SK-N-SH (cell line): ENCODE results near the gene MESP1. TPM values are rescaled to one million over a fixed set of nuclear protein-coding genes. Genes with fewer than 3 reads are reported as not detected.

Source experiments
- CTCF ChIA-PET: fragments of 300-600, 350-600 bp; formaldehyde crosslinking; extraction: SDS; loops from one replicate; lab custom pipeline; 2021; lab: Yijun Ruan, JAX
- POLR2A ChIA-PET: fragments of 350-600 bp; sonication (Branson Sonifier 250); formaldehyde crosslinking; extraction: SDS; loops from one replicate; lab custom pipeline; 2020; ENCODE audit warnings: antibody characterized with exemption, inconsistent platforms; lab: Yijun Ruan, JAX
- DNase-seq: peaks from one replicate; pipeline ENCODE4 v3.0.0; 2012
- H2AFZ ChIP-seq: fragments of 200-600 bp; sonication (generic); 2 replicates; pipeline ENCODE4 v1.8.1; 2016; ENCODE audit warnings: antibody characterized with exemption, mild to moderate bottlenecking, low read depth
- H3F3A ChIP-seq: fragments of 200-600 bp; sonication (generic); replicated peaks from 2 replicates; pipeline ENCODE3; 2016; ENCODE audit warnings: antibody characterized with exemption, mild to moderate bottlenecking; ENCODE audit not compliant: insufficient read depth
- H3K27ac ChIP-seq, 2 experiments: fragments of 200-500 bp in 1 of 2; fragments of 200-600 bp in 1 of 2; sonication (Bioruptor generic) in 1 of 2; sonication (generic), shearing (Covaris generic) in 1 of 2; 2 replicates each; pipeline versions ENCODE4 v1.5.1 to v1.6.1; 2014 to 2016; ENCODE audit warnings: low read depth in 2 of 2, inconsistent platforms in 1 of 2, low read length in 1 of 2, mild to moderate bottlenecking in 1 of 2, mixed read lengths in 1 of 2
- H3K27me3 ChIP-seq: fragments of 200-600 bp; sonication (generic), shearing (Covaris generic); 2 replicates; pipeline ENCODE4 v1.6.1; 2016; ENCODE audit warnings: mixed run types; ENCODE audit not compliant: insufficient read depth
- H3K36me3 ChIP-seq, 2 experiments: fragments of 200-500 bp in 1 of 2; fragments of 200-600 bp in 1 of 2; sonication (Bioruptor generic) in 1 of 2; sonication (generic) in 1 of 2; replicated peaks in 1 of 2; 2 replicates each; pipeline versions ENCODE3 to v1.5.1; 2014 to 2016; ENCODE audit warnings: low read length in 1 of 2, mild to moderate bottlenecking in 1 of 2; ENCODE audit not compliant: insufficient read depth in 2 of 2, control insufficient read depth in 1 of 2
- H3K4me1 ChIP-seq, 2 experiments: fragments of 200-500 bp in 1 of 2; fragments of 200-600 bp in 1 of 2; sonication (Bioruptor generic) in 1 of 2; sonication (generic), shearing (Covaris generic) in 1 of 2; 2 replicates each; pipeline versions ENCODE4 v1.5.1 to v1.6.1; 2014 to 2016; ENCODE audit warnings: low read depth in 1 of 2, low read length in 1 of 2, mixed run types in 1 of 2; ENCODE audit not compliant: insufficient read depth in 2 of 2, control insufficient read depth in 1 of 2
- H3K4me2 ChIP-seq: fragments of 200-600 bp; sonication (generic), shearing (Covaris generic); 2 replicates; pipeline ENCODE4 v1.6.1; 2017; ENCODE audit warnings: mixed run types
- H3K4me3 ChIP-seq, 2 experiments: fragments of 200-500 bp in 1 of 2; fragments of 200-600 bp in 1 of 2; sonication (Bioruptor generic) in 1 of 2; sonication (generic), shearing (Covaris generic) in 1 of 2; 2 replicates each; pipeline versions ENCODE4 v1.5.1 to v1.8.1; 2014 to 2016; ENCODE audit warnings: low read depth in 2 of 2, inconsistent platforms in 1 of 2, low read length in 1 of 2, mild to moderate bottlenecking in 1 of 2, mixed read lengths in 1 of 2, moderate library complexity in 1 of 2
- H3K79me2 ChIP-seq: fragments of 200-600 bp; sonication (generic); 2 replicates; pipeline ENCODE4 v1.8.1; 2017; ENCODE audit warnings: mild to moderate bottlenecking; ENCODE audit not compliant: insufficient read depth
- H3K9ac ChIP-seq: fragments of 200-600 bp; sonication (generic); 2 replicates; pipeline ENCODE4 v1.6.1; 2017; ENCODE audit warnings: mixed run types
- H3K9me2 ChIP-seq: fragments of 200-600 bp; sonication (generic); 2 replicates; pipeline ENCODE4 v1.6.1; 2017; ENCODE audit warnings: mixed run types
- H3K9me3 ChIP-seq: fragments of 200-600 bp; sonication (generic); 2 replicates; pipeline ENCODE4 v1.6.1; 2017; ENCODE audit warnings: mixed run types, mild to moderate bottlenecking, moderate library complexity
- H4K20me1 ChIP-seq: fragments of 200-600 bp; sonication (generic); 2 replicates; pipeline ENCODE4 v1.6.1; 2017; ENCODE audit warnings: mild to moderate bottlenecking, mixed run types; ENCODE audit not compliant: insufficient read depth
- ELF1 ChIP-seq: IDR thresholded peaks from 2 replicates; pipeline ENCODE4 v1.4.0; 2012
- EP300 ChIP-seq, 2 experiments: IDR thresholded peaks; 2 replicates each; pipeline versions ENCODE4 v1.4.0 to v1.6.1; 2012; ENCODE audit warnings: borderline replicate concordance in 1 of 2, low read depth in 1 of 2, low read length in 1 of 2
- FOSL2 ChIP-seq: IDR thresholded peaks from 2 replicates; pipeline ENCODE4 v1.4.0; 2012; ENCODE audit warnings: low read depth, mild to moderate bottlenecking, moderate library complexity, borderline replicate concordance
- FOXJ3 ChIP-seq: sonication (generic); formaldehyde crosslinking; IDR thresholded peaks from 2 replicates; pipeline ENCODE4 v1.5.1; 2020; ENCODE audit warnings: mild to moderate bottlenecking, missing genetic modification reagents
- GABPA ChIP-seq: IDR thresholded peaks from 2 replicates; pipeline ENCODE4 v1.4.0; 2012; ENCODE audit warnings: low read depth, mild to moderate bottlenecking
- MAX ChIP-seq: IDR thresholded peaks from 2 replicates; pipeline ENCODE4 v1.4.0; 2012; ENCODE audit warnings: low read depth
- MXI1 ChIP-seq: IDR thresholded peaks from 2 replicates; pipeline ENCODE4 v1.6.1; 2012; ENCODE audit warnings: mild to moderate bottlenecking, low read depth, low read length, improper control_type of control experiment
- NFIC ChIP-seq: IDR thresholded peaks from 2 replicates; pipeline ENCODE4 v1.4.0; 2012; ENCODE audit warnings: borderline replicate concordance
- NRF1 ChIP-seq: IDR thresholded peaks from 2 replicates; pipeline ENCODE4 v1.6.1; 2012; ENCODE audit warnings: low read depth, mild to moderate bottlenecking, low read length
- POLR2AphosphoS5 ChIP-seq: IDR thresholded peaks from 2 replicates; pipeline ENCODE4 v1.6.1; 2012; ENCODE audit warnings: low read depth, low read length
- RAD21 ChIP-seq: IDR thresholded peaks from 2 replicates; pipeline ENCODE4 v1.6.1; 2012; ENCODE audit warnings: mild to moderate bottlenecking, low read length
- RFX5 ChIP-seq: IDR thresholded peaks from 2 replicates; pipeline ENCODE4 v1.6.1; 2012; ENCODE audit warnings: mild to moderate bottlenecking, improper control_type of control experiment, low read length
- SMC3 ChIP-seq: IDR thresholded peaks from 2 replicates; pipeline ENCODE4 v1.6.1; 2012; ENCODE audit warnings: low read depth, low read length, improper control_type of control experiment
- TAF1 ChIP-seq: IDR thresholded peaks from 2 replicates; pipeline ENCODE4 v1.6.1; 2012; ENCODE audit warnings: low read depth, mild to moderate bottlenecking, low read length, moderate library complexity, borderline replicate concordance
- TCF12 ChIP-seq: IDR thresholded peaks from 2 replicates; pipeline ENCODE4 v1.4.0; 2012
- USF1 ChIP-seq: IDR thresholded peaks from 2 replicates; pipeline ENCODE4 v1.4.0; 2012; ENCODE audit warnings: low read depth, borderline replicate concordance
- WGBS: methylation state at CpG from one replicate; pipeline ENCODE4 v1.1.6; 2017; ENCODE audit warnings: low lambda C conversion rate; 5-methylcytosine and 5-hydroxymethylcytosine counted together
- polyA plus RNA-seq, 3 experiments: library from polyadenylated mRNA; depleted of rRNA; stranded (reverse); fragments of >200 nt; gene quantifications; 2 replicates each; pipeline ENCODE4 v1.2.3, GENCODE V29; 2012
- TF ChIP-seq, protein P1 (sequence below): fragments of 150-350 bp; IDR thresholded peaks from 2 replicates; pipeline ENCODE4 v1.6.1; 2016; ENCODE audit warnings: mild to moderate bottlenecking, low read depth, low read length
- TF ChIP-seq, protein P2 (sequence below): IDR thresholded peaks from 2 replicates; pipeline ENCODE4 v1.6.1; 2012; ENCODE audit warnings: mild to moderate bottlenecking, low read depth, low read length, moderate library complexity

Gene MESP1
- polyA plus RNA-seq, 1 of the 3 experiments (the other 2 are of a cell fraction), result 0.74 TPM

- no peaks in the 10 kb centered on the region for H3K27me3 ChIP-seq
- no peak overlapping the region for H3K4me3 ChIP-seq
- H3K4me2 ChIP-seq, result no peak overlapping the region
- ChIA-PET CTCF (interaction anchor here (0.7 to 2.1 kb wide), 3 partner anchors 13 to 75 kb away, joined by 3 to 6 read pairs (median 3); no protein-coding TSS in a partner anchor), POLR2A (no interaction called here)
- H3K4me1 ChIP-seq, result no peaks in the 10 kb centered on the region
- no peaks in the 10 kb centered on the region for H3F3A ChIP-seq
- no peak overlapping the region for H3K27ac ChIP-seq
- WGBS, result 90% methylated on average over 18 of the region's 20 CpGs
- H2AFZ ChIP-seq, result no peak overlapping the region
- DNase-seq, result peak; percentile 17
- peaks cover 0 to 10% of the 10 kb centered on the region in 2 experiments for H3K36me3 ChIP-seq
- no peaks in the 10 kb centered on the region for H4K20me1 ChIP-seq
- H3K9me2 ChIP-seq, result no peaks in the 10 kb centered on the region
- TF ChIP-seq SMC3, result no peak
- TF ChIP-seq RAD21, result no peak
- TF ChIP-seq, protein P1, sequence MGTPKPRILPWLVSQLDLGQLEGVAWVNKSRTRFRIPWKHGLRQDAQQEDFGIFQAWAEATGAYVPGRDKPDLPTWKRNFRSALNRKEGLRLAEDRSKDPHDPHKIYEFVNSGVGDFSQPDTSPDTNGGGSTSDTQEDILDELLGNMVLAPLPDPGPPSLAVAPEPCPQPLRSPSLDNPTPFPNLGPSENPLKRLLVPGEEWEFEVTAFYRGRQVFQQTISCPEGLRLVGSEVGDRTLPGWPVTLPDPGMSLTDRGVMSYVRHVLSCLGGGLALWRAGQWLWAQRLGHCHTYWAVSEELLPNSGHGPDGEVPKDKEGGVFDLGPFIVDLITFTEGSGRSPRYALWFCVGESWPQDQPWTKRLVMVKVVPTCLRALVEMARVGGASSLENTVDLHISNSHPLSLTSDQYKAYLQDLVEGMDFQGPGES, result no peak
- no peak for TF ChIP-seq USF1
- TF ChIP-seq NFIC, result no peak
- TF ChIP-seq NRF1, result no peak
- no peak for TF ChIP-seq FOXJ3
- no peak for TF ChIP-seq TAF1
- TF ChIP-seq GABPA, result no peak
- TF ChIP-seq MAX, result no peak
- no peak for TF ChIP-seq ELF1
- TF ChIP-seq MXI1, result no peak
- no peak for TF ChIP-seq EP300 (IDR thresholded peaks at IDR 0.05; ENCODE audit: borderline replicate concordance in 1 of 2, low read depth in 1 of 2, low read length in 1 of 2)
- TF ChIP-seq RFX5, result no peak
- no peak for TF ChIP-seq POLR2AphosphoS5
- TF ChIP-seq TCF12, result no peak
- TF ChIP-seq, protein P2, sequence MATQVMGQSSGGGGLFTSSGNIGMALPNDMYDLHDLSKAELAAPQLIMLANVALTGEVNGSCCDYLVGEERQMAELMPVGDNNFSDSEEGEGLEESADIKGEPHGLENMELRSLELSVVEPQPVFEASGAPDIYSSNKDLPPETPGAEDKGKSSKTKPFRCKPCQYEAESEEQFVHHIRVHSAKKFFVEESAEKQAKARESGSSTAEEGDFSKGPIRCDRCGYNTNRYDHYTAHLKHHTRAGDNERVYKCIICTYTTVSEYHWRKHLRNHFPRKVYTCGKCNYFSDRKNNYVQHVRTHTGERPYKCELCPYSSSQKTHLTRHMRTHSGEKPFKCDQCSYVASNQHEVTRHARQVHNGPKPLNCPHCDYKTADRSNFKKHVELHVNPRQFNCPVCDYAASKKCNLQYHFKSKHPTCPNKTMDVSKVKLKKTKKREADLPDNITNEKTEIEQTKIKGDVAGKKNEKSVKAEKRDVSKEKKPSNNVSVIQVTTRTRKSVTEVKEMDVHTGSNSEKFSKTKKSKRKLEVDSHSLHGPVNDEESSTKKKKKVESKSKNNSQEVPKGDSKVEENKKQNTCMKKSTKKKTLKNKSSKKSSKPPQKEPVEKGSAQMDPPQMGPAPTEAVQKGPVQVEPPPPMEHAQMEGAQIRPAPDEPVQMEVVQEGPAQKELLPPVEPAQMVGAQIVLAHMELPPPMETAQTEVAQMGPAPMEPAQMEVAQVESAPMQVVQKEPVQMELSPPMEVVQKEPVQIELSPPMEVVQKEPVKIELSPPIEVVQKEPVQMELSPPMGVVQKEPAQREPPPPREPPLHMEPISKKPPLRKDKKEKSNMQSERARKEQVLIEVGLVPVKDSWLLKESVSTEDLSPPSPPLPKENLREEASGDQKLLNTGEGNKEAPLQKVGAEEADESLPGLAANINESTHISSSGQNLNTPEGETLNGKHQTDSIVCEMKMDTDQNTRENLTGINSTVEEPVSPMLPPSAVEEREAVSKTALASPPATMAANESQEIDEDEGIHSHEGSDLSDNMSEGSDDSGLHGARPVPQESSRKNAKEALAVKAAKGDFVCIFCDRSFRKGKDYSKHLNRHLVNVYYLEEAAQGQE, result no peak
- no peak for TF ChIP-seq FOSL2
- no peaks in the 10 kb centered on the region for H3K9me3 ChIP-seq
- H3K79me2 ChIP-seq, result no peaks in the 10 kb centered on the region
- H3K9ac ChIP-seq, result no peak overlapping the region
Observed at GRCh38 chr15:89799011-89799911, 48.2 kb upstream of the MESP1 start.
